H1 (cell line): ENCODE data around the gene JAKMIP3.

ENCODE experiments used
- EZH2 ChIP-seq: fragments of 200-600 bp; sonication (generic); IDR thresholded peaks from 2 replicates; pipeline ENCODE4 v1.7.1; 2012; ENCODE audit warnings: low read depth, mild to moderate bottlenecking, moderate library complexity, low read length, inconsistent platforms; ENCODE audit not compliant: severe bottlenecking
- KDM1A ChIP-seq: fragments of 200-600, 300-600 bp; sonication (generic); IDR thresholded peaks from 2 replicates; pipeline ENCODE4 v1.7.1; 2016; ENCODE audit warnings: mild to moderate bottlenecking, low read length, borderline replicate concordance
- MAX ChIP-seq: IDR thresholded peaks from 2 replicates; pipeline ENCODE4 v1.6.1; 2012; ENCODE audit warnings: inconsistent platforms
- POLR2A ChIP-seq, 2 experiments: IDR thresholded peaks; 1 replicate in 1 of 2; 2 replicates in 1 of 2; pipeline ENCODE4 v1.6.1; 2011; ENCODE audit warnings: low read depth in 2 of 2, low read length in 2 of 2, mild to moderate bottlenecking in 2 of 2; ENCODE audit errors: control extremely low read depth in 1 of 2
- POLR2AphosphoS5 ChIP-seq: IDR thresholded peaks from 2 replicates; pipeline ENCODE4 v1.6.1; 2011; ENCODE audit warnings: low read depth, low read length
- RAD21 ChIP-seq, 2 experiments: IDR thresholded peaks in 1 of 2; conservative IDR thresholded peaks in 1 of 2; 2 replicates each; pipeline ENCODE4 v1.6.1; 2011; ENCODE audit warnings: low read depth in 2 of 2, low read length in 2 of 2, improper control_type of control experiment in 1 of 2, inconsistent platforms in 1 of 2, mild to moderate bottlenecking in 1 of 2, moderate library complexity in 1 of 2
- TEAD4 ChIP-seq: IDR thresholded peaks from 2 replicates; pipeline ENCODE4 v1.6.1; 2012; ENCODE audit warnings: low read depth, low read length, inconsistent platforms, mixed read lengths
- TF ChIP-seq, protein P1 (sequence below), 3 experiments: IDR thresholded peaks; 1 replicate in 2 of 3; 2 replicates in 1 of 3; pipeline versions ENCODE4 v1.5.1 to v1.6.1; 2011; ENCODE audit warnings: low read length in 3 of 3, mild to moderate bottlenecking in 3 of 3, inconsistent platforms in 2 of 3, low read depth in 1 of 3, moderate library complexity in 1 of 3; ENCODE audit not compliant: insufficient read depth in 1 of 3; ENCODE audit errors: control extremely low read depth in 1 of 3

- TF ChIP-seq, protein P1, sequence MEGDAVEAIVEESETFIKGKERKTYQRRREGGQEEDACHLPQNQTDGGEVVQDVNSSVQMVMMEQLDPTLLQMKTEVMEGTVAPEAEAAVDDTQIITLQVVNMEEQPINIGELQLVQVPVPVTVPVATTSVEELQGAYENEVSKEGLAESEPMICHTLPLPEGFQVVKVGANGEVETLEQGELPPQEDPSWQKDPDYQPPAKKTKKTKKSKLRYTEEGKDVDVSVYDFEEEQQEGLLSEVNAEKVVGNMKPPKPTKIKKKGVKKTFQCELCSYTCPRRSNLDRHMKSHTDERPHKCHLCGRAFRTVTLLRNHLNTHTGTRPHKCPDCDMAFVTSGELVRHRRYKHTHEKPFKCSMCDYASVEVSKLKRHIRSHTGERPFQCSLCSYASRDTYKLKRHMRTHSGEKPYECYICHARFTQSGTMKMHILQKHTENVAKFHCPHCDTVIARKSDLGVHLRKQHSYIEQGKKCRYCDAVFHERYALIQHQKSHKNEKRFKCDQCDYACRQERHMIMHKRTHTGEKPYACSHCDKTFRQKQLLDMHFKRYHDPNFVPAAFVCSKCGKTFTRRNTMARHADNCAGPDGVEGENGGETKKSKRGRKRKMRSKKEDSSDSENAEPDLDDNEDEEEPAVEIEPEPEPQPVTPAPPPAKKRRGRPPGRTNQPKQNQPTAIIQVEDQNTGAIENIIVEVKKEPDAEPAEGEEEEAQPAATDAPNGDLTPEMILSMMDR (IDR thresholded peaks at IDR 0.05; ENCODE audit: control extremely low read depth in 1 of 3, insufficient read depth in 1 of 3, low read depth in 1 of 3, low read length in 3 of 3): peak in 1 of 3 experiments; percentile 12; a peak in 1 of 4 replicates
- TF ChIP-seq POLR2AphosphoS5: no peak
- no peak for TF ChIP-seq TEAD4
- TF ChIP-seq RAD21 (IDR thresholded peaks at IDR 0.05 in 1 of 2, conservative IDR thresholded peaks at IDR 0.05 in 1 of 2; ENCODE audit: low read depth in 2 of 2, low read length in 2 of 2): no peak
- no peak for TF ChIP-seq KDM1A
- TF ChIP-seq EZH2: no peak
- no peak for TF ChIP-seq POLR2A (IDR thresholded peaks at IDR 0.05; ENCODE audit: control extremely low read depth in 1 of 2, low read depth in 2 of 2, low read length in 2 of 2)
- TF ChIP-seq MAX: no peak
Observed at GRCh38 chr10:132050191-132050590, 15.6 kb upstream of the JAKMIP3 start.
